K562 (cell line): ENCODE data around the gene SNRNP40. TPM values are rescaled to one million over a fixed set of nuclear protein-coding genes. Genes with fewer than 3 reads are reported as not detected.

ENCODE experiments used
- BCOR ChIP-seq: fragments of 450-650 bp; IDR thresholded peaks from 2 replicates; pipeline ENCODE4 v1.6.1; 2016
- BRF1 ChIP-seq: IDR thresholded peaks from 3 replicates; pipeline ENCODE4 v1.6.1; 2011; ENCODE audit warnings: borderline replicate concordance, mild to moderate bottlenecking; ENCODE audit not compliant: insufficient read length; ENCODE audit errors: extremely low read depth
- CEBPB ChIP-seq: fragments of 450-650 bp; IDR thresholded peaks from 2 replicates; pipeline ENCODE4 v1.6.1; 2016; ENCODE audit warnings: missing genetic modification characterization, missing compliant biosample characterization
- MECOM ChIP-seq: fragments of 250-450 bp; sonication (Bioruptor Pico); IDR thresholded peaks from 2 replicates; pipeline ENCODE4 v1.8.0; 2022; ENCODE audit warnings: inconsistent platforms
- NBN ChIP-seq: fragments of 450-650 bp; IDR thresholded peaks from 2 replicates; pipeline ENCODE4 v1.6.1; 2016; ENCODE audit warnings: low read depth, mild to moderate bottlenecking
- NFIC ChIP-seq: fragments of 450-650 bp; IDR thresholded peaks from 2 replicates; pipeline ENCODE4 v1.6.1; 2017; ENCODE audit warnings: mild to moderate bottlenecking, inconsistent platforms
- ZNF764 ChIP-seq: fragments of 250-450 bp; sonication (Bioruptor Pico); IDR thresholded peaks from 2 replicates; pipeline ENCODE4 v1.4.0; 2020; ENCODE audit warnings: low read depth, mild to moderate bottlenecking, moderate library complexity
- polyA plus RNA-seq, 8 experiments: library from polyadenylated mRNA; depleted of rRNA in 4 of 8; stranded (reverse) in 5 of 8; unstranded in 3 of 8; fragments of >200 nt; fragmentation: Nextera tagmentation in 2 of 8; fragmentation: Illumina TruSeq in 1 of 8; extraction: Ambion mirVana in 2 of 8; extraction: Trizol in 1 of 8; gene quantifications; 2 replicates each; pipeline versions ENCODE4 v1.2.1 to v1.2.3, GENCODE V29; 2011 to 2014; ENCODE audit warnings: inconsistent platforms in 1 of 8, missing spikeins in 1 of 8
- total RNA-seq, 7 experiments: library from RNA; depleted of rRNA in 6 of 7; stranded (reverse); fragments of >200 nt in 6 of 7; fragmentation: Illumina TruSeq in 2 of 7; extraction: Trizol in 2 of 7; gene quantifications; 2 replicates each; pipeline versions ENCODE4 v1.2.1 to v1.2.3, GENCODE V29; 2011 to 2021; ENCODE audit warnings: low replicate concordance in 1 of 7
- TF ChIP-seq, protein P1 (sequence below), 2 experiments: fragments of 450-650 bp; formaldehyde crosslinking in 1 of 2; IDR thresholded peaks; 2 replicates each; pipeline versions ENCODE4 v1.4.0 to v1.6.1; 2014 to 2020; ENCODE audit warnings: mild to moderate bottlenecking in 2 of 2, borderline replicate concordance in 1 of 2, low read depth in 1 of 2

The SNRNP40 gene
- total and polyA plus RNA-seq, 9 of the 15 experiments (the other 6 are each of a cell fraction or from before 2014, with no cell fraction given) = 48.7 to 278 (median 163) TPM

DNA sequence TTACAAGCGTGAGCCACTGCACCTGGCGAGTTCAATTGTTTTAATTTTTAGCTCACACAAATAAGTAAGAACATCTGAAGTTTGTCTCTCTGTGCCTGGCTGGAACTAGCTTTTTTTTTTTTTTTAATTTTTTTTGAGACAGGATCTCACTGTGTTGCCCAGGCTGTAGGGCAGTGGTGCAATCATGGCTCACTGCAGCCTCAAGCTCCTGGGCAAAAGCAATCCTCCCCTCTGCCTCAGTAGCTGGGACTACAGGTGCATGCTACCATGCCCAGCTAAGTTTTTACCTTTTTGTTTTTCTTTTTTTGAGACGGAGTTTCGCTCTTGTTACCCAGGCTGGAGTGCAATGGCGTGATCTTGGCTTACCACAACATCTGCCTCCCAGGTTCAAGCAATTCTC is 64.8 kb downstream of the SNRNP40 start (continued):
- TF ChIP-seq, protein P1, sequence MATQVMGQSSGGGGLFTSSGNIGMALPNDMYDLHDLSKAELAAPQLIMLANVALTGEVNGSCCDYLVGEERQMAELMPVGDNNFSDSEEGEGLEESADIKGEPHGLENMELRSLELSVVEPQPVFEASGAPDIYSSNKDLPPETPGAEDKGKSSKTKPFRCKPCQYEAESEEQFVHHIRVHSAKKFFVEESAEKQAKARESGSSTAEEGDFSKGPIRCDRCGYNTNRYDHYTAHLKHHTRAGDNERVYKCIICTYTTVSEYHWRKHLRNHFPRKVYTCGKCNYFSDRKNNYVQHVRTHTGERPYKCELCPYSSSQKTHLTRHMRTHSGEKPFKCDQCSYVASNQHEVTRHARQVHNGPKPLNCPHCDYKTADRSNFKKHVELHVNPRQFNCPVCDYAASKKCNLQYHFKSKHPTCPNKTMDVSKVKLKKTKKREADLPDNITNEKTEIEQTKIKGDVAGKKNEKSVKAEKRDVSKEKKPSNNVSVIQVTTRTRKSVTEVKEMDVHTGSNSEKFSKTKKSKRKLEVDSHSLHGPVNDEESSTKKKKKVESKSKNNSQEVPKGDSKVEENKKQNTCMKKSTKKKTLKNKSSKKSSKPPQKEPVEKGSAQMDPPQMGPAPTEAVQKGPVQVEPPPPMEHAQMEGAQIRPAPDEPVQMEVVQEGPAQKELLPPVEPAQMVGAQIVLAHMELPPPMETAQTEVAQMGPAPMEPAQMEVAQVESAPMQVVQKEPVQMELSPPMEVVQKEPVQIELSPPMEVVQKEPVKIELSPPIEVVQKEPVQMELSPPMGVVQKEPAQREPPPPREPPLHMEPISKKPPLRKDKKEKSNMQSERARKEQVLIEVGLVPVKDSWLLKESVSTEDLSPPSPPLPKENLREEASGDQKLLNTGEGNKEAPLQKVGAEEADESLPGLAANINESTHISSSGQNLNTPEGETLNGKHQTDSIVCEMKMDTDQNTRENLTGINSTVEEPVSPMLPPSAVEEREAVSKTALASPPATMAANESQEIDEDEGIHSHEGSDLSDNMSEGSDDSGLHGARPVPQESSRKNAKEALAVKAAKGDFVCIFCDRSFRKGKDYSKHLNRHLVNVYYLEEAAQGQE (IDR thresholded peaks at IDR 0.05; ENCODE audit: borderline replicate concordance) = no peak
- TF ChIP-seq, protein P1 (CRISPR knock-in tag; IDR thresholded peaks at IDR 0.05; ENCODE audit: low read depth) = no peak
- no peak for TF ChIP-seq NFIC
- peak; percentile 46; the same call in 1 of the 2 replicates for TF ChIP-seq BCOR
- TF ChIP-seq BRF1 = no peak
- TF ChIP-seq CEBPB = no peak
- TF ChIP-seq NBN = no peak
- TF ChIP-seq ZNF764 = no peak
- no peak for TF ChIP-seq MECOM
